CD8-positive, alpha-beta memory T cell (primary cell): Measurements from ENCODE around the gene COX11. TPM values are rescaled to one million over a fixed set of nuclear protein-coding genes. Genes with fewer than 3 reads are reported as not detected.

Experiments
- CTCF ChIA-PET: fragments of 350-600 bp; sonication (Branson Sonifier 250); formaldehyde crosslinking; loops from one replicate; lab custom pipeline; 2021; ENCODE audit warnings: antibody characterized with exemption; lab: Charles Lee
- POLR2A ChIA-PET: fragments of 350-600 bp; sonication (Branson Sonifier 250); formaldehyde crosslinking; loops from one replicate; lab custom pipeline; 2021; ENCODE audit warnings: antibody characterized with exemption; lab: Charles Lee
- DNase-seq, 5 donors: peaks; one replicate each; pipeline versions ENCODE4 v3.0.0 to v3.0.0-alpha.2; 2020 to 2022; ENCODE audit warnings: mixed read lengths in 1 of 5
- H3K27ac ChIP-seq: one replicate; pipeline ENCODE4 v1.7.0; 2013; ENCODE audit warnings: low read depth, mild to moderate bottlenecking, low read length, moderate library complexity
- H3K27me3 ChIP-seq: 2 replicates; pipeline ENCODE4 v1.7.0; 2013; ENCODE audit warnings: low read length, mild to moderate bottlenecking; ENCODE audit not compliant: insufficient read depth, poor library complexity, severe bottlenecking
- H3K36me3 ChIP-seq: 2 replicates; pipeline ENCODE4 v1.7.0; 2013; ENCODE audit warnings: mild to moderate bottlenecking, low read length, moderate library complexity; ENCODE audit not compliant: insufficient read depth
- H3K4me1 ChIP-seq: 2 replicates; pipeline ENCODE4 v1.7.0; 2013; ENCODE audit warnings: mild to moderate bottlenecking, low read length, moderate library complexity; ENCODE audit not compliant: insufficient read depth
- H3K4me3 ChIP-seq: 2 replicates; pipeline ENCODE4 v1.7.0; 2013; ENCODE audit warnings: mild to moderate bottlenecking, low read length
- H3K9me3 ChIP-seq: 2 replicates; pipeline ENCODE4 v1.7.0; 2013; ENCODE audit warnings: mild to moderate bottlenecking, low read length
- H3K27ac Mint-ChIP-seq, 8 donors: one replicate each; pipeline ENCODE4 v1.8.0; 2020 to 2021; ENCODE audit warnings: mixed read lengths in 8 of 8, mild to moderate bottlenecking in 6 of 8, inconsistent platforms in 3 of 8, moderate library complexity in 3 of 8
- H3K27me3 Mint-ChIP-seq, 2 donors: one replicate each; pipeline ENCODE4 v1.8.0; 2020 to 2021; ENCODE audit warnings: mixed read lengths in 2 of 2, mild to moderate bottlenecking in 1 of 2, moderate library complexity in 1 of 2
- H3K36me3 Mint-ChIP-seq, 3 donors: one replicate each; pipeline ENCODE4 v1.8.0; 2020 to 2021; ENCODE audit warnings: mixed read lengths in 3 of 3, inconsistent platforms in 1 of 3, mild to moderate bottlenecking in 1 of 3
- H3K4me1 Mint-ChIP-seq, 3 donors: one replicate each; pipeline ENCODE4 v1.8.0; 2020 to 2021; ENCODE audit warnings: mixed read lengths in 3 of 3, inconsistent platforms in 1 of 3, mild to moderate bottlenecking in 1 of 3
- H3K4me3 Mint-ChIP-seq, 7 donors: one replicate each; pipeline ENCODE4 v1.8.0; 2020 to 2021; ENCODE audit warnings: mixed read lengths in 7 of 7, mild to moderate bottlenecking in 6 of 7, moderate library complexity in 4 of 7, inconsistent platforms in 2 of 7
- H3K9me3 Mint-ChIP-seq, 5 donors: one replicate each; pipeline ENCODE4 v1.8.0; 2020 to 2022; ENCODE audit warnings: mixed read lengths in 5 of 5, mild to moderate bottlenecking in 3 of 5, moderate library complexity in 2 of 5, inconsistent platforms in 1 of 5
- polyA plus RNA-seq: library from polyadenylated mRNA; unstranded; fragments of 300-500 nt; fragmentation: Illumina TruSeq; gene quantifications from one replicate; pipeline ENCODE4 v1.2.3, GENCODE V29; 2021
- total RNA-seq, 2 experiments: library from RNA; stranded (reverse); gene quantifications; one replicate each; pipeline ENCODE4 v1.2.3, GENCODE V29; 2021

Gene COX11
- total and polyA plus RNA-seq, 3 experiments from 2014 or later = 54.8 to 69.6 (median 57.6) TPM

DNA sequence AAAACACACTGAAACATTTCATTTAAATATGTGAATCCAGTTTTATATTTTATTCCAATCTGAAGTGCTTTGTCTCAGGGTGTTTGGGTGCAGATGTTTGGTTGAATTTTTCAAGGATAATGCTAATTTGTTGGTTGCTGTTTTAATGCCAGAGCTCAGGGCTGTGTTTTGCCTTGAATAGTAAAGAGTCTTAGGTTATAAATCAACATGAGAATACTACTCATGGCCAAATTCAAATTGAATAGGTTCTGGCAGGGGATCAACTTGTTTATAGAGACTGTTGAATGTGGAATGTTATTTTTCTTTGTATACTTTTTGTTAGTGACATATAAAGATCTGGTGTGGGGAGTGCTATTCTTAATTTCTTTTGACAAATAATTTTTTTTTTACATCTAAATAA, 49.0 kb downstream of the COX11 start:
- Mint-ChIP-seq H3K27ac (no peak overlapping the region), H3K9me3 (peaks cover 3 to 22% (median 18%) of the 10 kb centered on the region in 5 donors), H3K27me3 (peaks cover 4 to 11% of the 10 kb centered on the region in 2 donors), H3K36me3 (no peaks in the 10 kb centered on the region), H3K4me3 (no peak overlapping the region), H3K4me1 (no peaks in the 10 kb centered on the region)
- no peaks in the 10 kb centered on the region for H3K27me3 ChIP-seq
- no peaks in the 10 kb centered on the region for H3K36me3 ChIP-seq
- DNase-seq = no peak
- no peaks in the 10 kb centered on the region for H3K9me3 ChIP-seq
- CTCF ChIA-PET = no interaction called here
- no peaks in the 10 kb centered on the region for H3K4me1 ChIP-seq
- no peak overlapping the region for H3K27ac ChIP-seq
- POLR2A ChIA-PET = no interaction called here
- no peak overlapping the region for H3K4me3 ChIP-seq

- no peak overlapping the region for H3K4me3 Mint-ChIP-seq
- Histone ChIP-seq H3K36me3 (no peaks in the 10 kb centered on the region), H3K27me3 (no peaks in the 10 kb centered on the region), H3K4me1 (no peaks in the 10 kb centered on the region), H3K4me3 (no peak overlapping the region), H3K27ac (no peak overlapping the region), H3K9me3 (no peaks in the 10 kb centered on the region)
- ChIA-PET POLR2A (no interaction called here), CTCF (no interaction called here)
- no peaks in the 10 kb centered on the region for H3K36me3 Mint-ChIP-seq
- H3K27me3 Mint-ChIP-seq = peaks cover 5 to 9% of the 10 kb centered on the region in 2 donors
- DNase-seq = no peak
- H3K9me3 Mint-ChIP-seq = peaks cover 3 to 22% (median 18%) of the 10 kb centered on the region in 5 donors
- H3K27ac Mint-ChIP-seq = no peak overlapping the region
- H3K4me1 Mint-ChIP-seq = no peaks in the 10 kb centered on the region
Measured at GRCh38 chr17:54916721-54917120, 51.7 kb downstream of the COX11 start.

Other genes starting within 250 kb of the COX11 start
- under 1 TPM in 1 of 2 experiments, not detected in 1; 0.33 TPM for gene TOM1L1, start 67.8 kb downstream of the COX11 start, total RNA-seq
- not detected for gene TOM1L1, start 67.8 kb downstream of the COX11 start, polyA plus RNA-seq
- 1 to 10 TPM; 6.9 to 7.5 TPM for gene STXBP4, start 111 bp upstream of the COX11 start, total RNA-seq
- gene STXBP4, start 111 bp upstream of the COX11 start, polyA plus RNA-seq = 2.8 TPM